HUDEP-2 (cell line): ENCODE measurements around the gene PTPRCAP.

Experiments used
- DNase-seq, 76 experiments: peaks; one replicate each; lab custom pipeline; 2025; ENCODE audit not compliant: unreplicated experiment in 76 of 76; lab: John Stamatoyannopoulos, UW

Gene PTPRCAP

GRCh38 chr11:67442504-67443404 lies 5.3 kb upstream of the PTPRCAP start:
- DNase-seq: no peak

- no peak for DNase-seq
Measured at GRCh38 chr11:67441731-67442351, 4.4 kb upstream of the PTPRCAP start.

GRCh38 chr11:67441098-67441563 lies 3.6 kb upstream of the PTPRCAP start:
- peak in 1 of 76 experiments; percentile 10 for DNase-seq

- DNase-seq: no peak
Measured at GRCh38 chr11:67440229-67441097, 3.0 kb upstream of the PTPRCAP start.

- peak in 36 of 76 experiments; percentile 4 to 56 (median 28) for DNase-seq
Measured at GRCh38 chr11:67439321-67440228, 2.1 kb upstream of the PTPRCAP start.

- no peak for DNase-seq
Measured at GRCh38 chr11:67438158-67438902, 848 bp upstream of the PTPRCAP start.

GRCh38 chr11:67437809-67438157 lies 301 bp upstream of the PTPRCAP start:
- no peak for DNase-seq

- DNase-seq: no peak
Measured at GRCh38 chr11:67436459-67437081, 912 bp downstream of the PTPRCAP start.

GRCh38 chr11:67435727-67436458 lies 1.6 kb downstream of the PTPRCAP start:
- no peak for DNase-seq

GRCh38 chr11:67435031-67435726 lies 2.3 kb downstream of the PTPRCAP start:
- no peak for DNase-seq

GRCh38 chr11:67434395-67434881 lies 3.0 kb downstream of the PTPRCAP start:
- no peak for DNase-seq

- DNase-seq: no peak
Measured at GRCh38 chr11:67433536-67434394, 3.7 kb downstream of the PTPRCAP start.

- DNase-seq: no peak
Measured at GRCh38 chr11:67432655-67433349, 4.7 kb downstream of the PTPRCAP start.

- DNase-seq: no peak
Measured at GRCh38 chr11:67431346-67432249, 5.9 kb downstream of the PTPRCAP start.

- no peak for DNase-seq
Measured at GRCh38 chr11:67429722-67430121, 7.8 kb downstream of the PTPRCAP start.
